ENCODE results near the gene SULT1B1.

SULT1B1 gene

DNA sequence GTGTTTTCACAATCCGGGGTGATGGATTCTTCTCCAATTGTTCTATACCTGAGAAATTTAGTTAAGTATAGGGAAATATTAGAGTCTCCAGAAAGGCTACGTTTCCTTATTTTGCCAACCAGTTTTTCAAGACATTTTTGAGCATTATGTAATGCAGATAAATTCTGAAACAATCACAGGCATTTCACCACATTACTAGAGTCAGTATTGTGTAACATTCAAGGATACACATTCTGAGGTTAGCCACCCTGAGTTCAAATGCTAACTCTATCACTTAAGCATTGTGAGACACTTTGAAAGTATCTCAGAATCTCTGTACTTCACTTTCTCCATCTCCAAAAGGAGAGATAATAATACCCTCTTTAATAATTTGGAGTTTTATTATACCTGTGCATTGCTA is 10.6 kb downstream of the SULT1B1 start:
- no peak for DNase-seq (ENCODE audit: low spot score)

DNA sequence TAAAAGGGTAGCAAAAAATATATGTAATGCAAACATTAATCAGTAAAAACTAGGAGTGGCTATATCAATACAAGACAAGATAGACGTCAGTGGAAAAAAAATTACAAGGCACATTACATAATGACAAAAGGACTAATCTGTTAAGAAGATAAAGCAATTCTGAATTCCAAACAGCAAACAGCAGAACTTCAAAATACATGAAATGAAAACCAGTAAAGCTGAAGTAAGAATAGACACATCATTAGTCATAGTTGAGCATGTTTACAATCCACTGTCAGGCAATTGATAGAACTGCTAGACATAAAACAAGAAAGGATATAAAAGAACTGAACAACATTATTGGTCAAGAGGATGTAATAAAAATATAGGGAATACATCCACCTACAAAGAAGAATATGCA is 12.2 kb downstream of the SULT1B1 start:
- DNase-seq (ENCODE audit: low spot score) = no peak

DNA sequence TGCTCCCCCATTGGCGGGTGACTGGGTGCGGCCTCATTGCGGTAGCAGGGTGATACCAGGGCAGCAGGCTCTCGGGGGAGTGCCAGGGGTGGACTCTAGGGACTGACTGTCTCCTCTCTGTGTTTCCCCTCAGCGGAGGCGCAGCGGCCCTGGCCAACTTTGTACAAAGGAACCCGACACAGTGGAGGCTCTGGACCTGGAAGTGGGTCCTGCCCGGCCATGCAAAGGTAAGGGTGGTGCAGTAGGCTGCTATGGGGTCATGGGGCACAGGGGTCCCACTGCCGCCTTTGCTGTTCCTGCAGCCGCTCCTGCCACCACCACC is 16.3 kb downstream of the SULT1B1 start:
- no peak for DNase-seq (ENCODE audit: low spot score)

DNA sequence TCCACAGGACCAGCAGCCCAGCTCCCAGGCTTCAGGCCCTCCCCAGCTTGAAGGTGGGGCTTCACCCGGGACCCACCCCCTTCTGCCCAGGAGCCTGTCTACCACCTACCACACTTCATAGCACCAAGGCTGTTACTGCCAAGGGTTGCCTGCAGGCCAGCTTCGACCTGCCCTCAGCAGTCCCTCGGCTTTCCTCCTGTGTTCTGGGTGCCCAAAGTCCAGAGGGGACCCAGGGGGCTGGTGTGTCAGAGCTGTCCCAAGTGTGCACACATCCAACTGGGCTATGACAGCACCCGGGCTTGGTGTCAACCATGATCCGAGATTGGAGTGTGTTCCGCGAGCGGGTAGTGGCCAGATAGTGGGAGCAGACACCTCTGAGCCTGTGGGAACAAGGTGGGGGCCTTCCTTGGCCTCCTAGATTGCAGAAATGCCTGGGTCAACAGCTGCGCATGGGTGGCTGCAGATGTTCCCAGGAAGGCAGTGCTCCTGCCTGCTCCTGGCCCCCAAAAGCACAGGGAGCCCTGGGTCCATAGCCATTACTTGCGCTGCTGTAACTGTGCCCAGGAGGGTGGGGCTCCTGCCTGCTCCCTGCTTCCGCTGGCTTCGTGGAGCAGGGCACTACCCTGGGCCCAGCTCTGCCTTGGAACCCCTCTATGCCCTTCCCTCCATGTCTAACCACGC is 16.8 kb downstream of the SULT1B1 start:
- DNase-seq (ENCODE audit: low spot score) = no peak

DNA sequence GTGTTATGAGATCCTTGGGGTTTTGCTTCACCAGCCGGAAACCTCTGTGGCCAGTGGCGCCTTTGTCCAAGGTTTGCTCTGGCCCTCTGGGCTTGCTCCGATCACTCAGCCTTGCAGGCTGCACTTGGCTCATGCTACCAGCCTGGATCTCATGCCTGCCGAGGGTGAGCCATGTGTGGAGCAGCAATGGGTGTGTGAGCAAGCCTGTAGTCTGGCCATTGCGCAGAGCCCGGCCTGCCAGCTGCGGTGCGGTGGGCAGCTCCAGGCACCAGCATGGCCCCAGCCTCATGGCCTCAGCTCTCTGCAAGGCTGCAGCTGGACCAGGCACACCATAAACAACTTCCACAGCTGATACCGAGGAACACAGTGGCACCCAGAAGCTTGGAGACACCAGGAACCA is 17.8 kb downstream of the SULT1B1 start:
- no peak for DNase-seq (ENCODE audit: low spot score)

DNA sequence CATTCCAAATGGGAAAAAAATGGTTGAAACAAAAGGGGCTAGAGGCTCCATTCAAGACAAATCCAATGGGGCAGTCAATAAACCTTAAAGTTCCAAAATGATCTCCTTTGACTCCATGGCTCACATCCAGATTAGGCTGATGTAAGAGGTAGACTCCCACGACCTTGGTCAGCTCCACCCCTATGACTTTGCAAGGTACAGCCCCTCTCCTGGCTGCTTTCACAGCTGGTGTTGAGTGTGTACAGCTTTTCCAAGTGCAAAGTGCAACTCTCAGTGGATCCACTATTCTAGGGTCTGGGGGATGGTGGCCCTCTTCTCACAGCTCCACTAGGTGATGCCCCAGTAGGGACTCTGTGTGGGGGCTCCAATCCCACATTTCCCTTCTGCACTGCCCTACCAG is 21.5 kb downstream of the SULT1B1 start:
- no peak for DNase-seq (ENCODE audit: low spot score)

DNA sequence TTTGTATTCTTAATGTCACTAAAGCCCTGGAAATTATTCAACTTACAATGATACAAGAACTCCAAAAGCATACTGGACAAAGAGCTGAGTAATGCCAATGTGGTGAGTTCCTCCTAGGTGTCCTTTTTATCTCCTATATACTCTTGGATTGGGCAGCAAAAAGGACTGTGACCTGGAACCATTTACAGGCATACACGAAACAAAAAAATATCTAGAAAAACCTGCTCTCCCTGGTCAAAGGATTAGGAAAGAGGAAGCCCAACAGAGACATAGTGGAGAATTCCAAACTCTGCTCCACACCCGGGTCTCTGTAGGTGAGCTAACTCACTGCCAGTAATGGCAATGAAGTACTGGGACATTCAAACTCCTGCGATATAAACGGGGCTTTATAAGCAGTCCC is 25.3 kb downstream of the SULT1B1 start:
- DNase-seq (ENCODE audit: low spot score) = no peak

DNA sequence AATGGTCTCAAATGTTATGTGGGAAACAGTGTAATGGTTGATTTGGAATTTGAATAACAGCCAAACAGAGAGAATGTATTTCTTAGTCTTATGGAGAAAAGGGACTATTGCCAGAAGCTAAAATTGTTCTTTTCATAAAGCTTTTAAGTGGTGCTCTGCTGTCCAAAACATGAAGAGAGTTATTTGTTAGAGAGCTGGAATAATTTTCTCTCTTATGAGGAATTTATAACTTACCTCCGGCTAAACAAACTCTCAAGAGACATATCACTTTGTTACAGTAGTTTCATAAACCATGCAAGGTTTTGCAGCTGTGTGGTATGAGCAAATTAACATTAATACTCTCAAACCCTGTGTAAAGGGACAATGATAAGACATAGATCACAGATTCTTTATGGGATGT is 28.6 kb downstream of the SULT1B1 start:
- no peak for DNase-seq (ENCODE audit: low spot score)

DNA sequence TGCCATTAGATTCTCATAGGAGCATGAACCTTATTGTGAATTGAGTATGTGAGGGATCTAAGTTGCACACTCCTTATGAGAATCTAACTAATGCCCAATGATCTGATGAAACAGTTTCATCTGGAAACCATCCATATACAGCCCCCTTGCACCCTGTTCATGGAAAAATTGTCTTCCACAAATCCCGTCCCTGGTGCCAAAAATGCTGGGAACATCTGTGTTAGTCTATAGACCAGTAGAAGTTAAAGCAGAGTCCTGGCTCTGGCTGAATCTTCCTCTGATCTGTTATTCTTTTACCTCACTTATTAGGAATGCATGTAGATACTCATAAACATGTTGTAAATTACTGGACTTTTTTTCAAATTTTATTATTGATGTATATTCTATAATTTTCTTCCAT is 29.2 kb downstream of the SULT1B1 start:
- no peak for DNase-seq (ENCODE audit: low spot score)

DNA sequence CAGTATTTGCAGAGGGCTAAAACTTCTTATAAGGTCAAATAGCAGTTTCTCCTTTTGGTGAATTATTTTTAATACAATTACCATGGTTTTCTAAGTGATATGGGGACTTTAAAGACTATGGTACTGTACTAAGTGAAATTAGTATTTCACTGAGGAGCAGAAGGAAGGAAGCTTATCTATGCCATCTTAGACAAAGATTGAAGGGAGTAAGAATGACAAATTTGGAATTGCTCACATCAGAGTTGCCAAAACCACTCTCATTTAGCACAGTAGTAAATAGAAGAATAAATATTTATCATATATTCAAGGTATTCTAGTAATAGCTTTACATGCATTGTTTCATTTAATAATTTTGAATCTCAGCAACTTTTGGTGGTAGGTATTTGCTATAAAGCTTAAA is 30.4 kb downstream of the SULT1B1 start:
- DNase-seq (ENCODE audit: low spot score) = no peak

DNA sequence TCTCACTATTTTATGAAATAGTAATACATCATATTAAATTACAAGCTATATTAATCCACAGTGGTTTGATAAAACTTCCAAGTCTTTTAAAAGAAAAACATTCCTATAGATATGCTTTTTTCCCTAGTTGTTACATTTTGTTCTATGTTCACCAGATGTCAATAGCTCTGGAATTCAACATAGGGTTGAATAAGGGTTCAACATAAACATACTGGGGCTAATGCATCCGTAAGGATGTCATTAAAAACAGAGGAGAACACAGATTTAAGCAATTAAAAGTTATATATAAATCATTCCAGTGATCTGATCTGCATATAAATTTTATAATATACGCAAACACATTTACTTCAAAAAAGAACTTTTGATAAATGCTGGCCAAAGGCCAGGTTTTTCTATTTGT is 32.5 kb downstream of the SULT1B1 start:
- no peak for DNase-seq (ENCODE audit: low spot score)

DNA sequence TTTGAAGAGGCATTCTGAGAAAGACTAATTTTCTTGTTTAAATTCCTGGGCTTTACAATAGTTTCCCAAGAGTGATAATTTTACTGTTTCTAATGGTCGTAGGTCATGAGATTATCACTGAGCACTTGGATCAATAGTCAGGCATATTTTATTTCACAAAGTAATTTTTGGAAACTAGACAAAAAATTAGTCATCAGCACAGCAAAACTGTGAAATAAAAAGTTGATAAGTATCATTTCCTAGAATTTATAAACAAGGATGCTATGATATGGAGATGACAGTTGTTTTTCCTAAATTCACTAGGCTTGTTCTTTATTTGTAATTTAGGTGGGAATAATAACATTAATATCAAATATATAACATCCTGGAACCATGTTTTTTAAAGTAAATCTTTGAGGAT is 33.0 kb downstream of the SULT1B1 start:
- DNase-seq (ENCODE audit: low spot score) = no peak

DNA sequence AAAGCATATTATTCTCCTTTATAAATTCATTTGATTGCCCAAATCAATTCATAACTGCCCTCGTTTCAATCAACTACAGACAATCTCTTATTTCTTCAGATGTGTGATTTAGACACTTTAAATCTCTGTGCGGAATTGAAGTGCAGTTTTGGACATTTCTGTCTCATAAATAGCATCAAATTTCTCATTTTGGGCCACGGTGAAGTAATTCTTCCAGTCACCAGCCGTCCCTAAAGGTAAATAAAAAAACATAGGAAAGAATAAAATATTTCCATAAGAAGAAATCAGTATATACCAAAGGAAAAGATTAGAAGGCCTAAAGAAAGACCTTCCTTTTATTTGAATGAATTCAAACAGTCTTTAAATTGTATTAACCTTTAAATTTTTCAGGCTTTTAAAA is 33.4 kb downstream of the SULT1B1 start:
- DNase-seq (ENCODE audit: low spot score) = no peak

DNA sequence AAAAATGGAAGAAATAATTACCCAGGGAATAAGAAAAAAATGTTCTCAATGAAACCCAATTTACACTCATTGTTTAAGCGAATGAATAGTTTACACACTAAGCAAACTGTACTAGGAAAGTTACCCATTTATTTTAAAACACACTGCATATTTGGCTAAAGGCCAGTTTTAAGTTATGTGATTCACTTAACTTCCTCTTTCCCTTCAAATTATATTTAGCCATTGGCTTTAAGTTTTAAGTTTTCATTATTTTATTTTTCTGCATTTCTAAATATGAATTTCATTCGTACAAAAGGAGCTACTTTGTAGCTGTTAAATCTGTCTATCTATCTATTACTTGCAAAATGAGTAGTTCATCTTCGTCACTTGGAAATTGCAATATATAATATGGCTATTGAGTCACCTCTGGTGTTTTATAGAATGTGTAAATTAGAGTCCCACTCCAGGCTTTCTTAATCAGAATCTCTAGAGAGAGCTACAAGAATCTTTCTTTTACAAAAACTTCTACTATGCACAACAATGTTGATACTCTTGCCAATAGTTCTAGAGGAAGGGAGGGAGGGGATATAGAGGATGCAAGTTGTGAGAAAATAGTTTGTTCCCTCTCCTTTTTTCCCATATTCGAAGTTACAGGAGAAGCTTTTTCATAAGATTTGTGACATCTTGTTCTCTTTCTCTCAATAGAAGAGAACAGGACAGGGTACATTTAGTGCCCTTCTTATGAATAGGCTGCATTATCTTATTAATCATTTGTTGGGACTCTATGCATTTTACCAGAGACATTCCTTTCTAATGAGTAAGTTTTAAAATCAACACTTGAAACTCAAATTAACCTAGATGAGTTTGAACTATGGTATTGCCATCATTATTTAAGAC is 41.8 kb downstream of the SULT1B1 start:
- DNase-seq (ENCODE audit: low spot score) = no peak

DNA sequence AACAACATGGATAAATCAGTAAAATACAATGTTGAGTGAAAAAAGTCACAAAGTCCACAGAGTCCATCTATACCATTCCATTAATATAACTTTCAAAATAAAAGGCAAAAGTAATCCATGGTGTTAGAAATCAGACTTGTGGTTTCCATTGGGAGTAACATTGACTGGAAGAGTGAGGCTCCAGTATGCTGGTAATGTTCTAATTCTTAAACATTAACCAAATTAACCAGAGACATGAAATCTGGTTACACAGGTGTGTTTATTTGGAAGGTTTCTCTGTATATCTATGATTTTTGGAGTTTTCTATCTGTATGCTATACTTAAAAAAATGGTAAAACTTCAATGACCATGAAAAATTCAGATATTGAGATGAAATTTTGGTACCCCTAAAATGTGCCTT is 42.6 kb downstream of the SULT1B1 start:
- DNase-seq (ENCODE audit: low spot score) = no peak

DNA sequence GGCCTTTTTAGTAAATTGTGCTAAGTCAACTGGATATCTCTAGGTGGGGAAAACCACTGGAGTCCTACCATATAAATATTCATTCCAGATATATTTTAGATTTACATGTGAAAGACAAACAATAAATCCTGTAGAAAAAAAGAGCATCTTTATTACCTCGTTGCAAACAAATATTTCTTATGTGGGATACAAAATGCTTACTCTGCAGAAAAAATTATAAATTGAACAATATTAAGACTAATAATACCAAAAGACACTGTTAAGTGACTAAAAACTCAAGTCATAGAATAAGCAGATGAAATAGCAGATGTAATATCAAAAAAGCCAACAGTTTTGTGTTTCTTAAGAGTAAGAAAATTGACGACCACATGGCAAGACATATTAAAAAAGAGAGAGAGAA is 43.8 kb downstream of the SULT1B1 start:
- no peak for DNase-seq (ENCODE audit: low spot score)

DNA sequence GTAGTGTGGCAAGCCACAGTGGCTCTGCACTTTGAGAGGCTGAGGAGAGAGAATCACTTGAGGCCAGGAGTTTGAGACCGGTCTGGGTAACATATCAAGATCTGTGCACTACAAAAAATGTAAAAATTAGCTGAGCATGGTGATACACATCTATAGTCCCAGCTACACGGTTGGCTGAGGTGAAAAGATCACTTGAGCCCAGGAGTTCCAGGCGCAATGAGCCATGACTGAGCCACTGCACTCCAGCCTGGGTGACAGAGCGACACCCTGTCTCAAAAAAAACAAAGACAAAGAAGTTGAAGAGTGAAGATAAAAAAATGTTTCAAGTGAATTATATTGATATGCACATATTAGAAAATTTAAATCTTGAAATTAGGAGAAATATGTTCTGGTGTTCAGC is 46.3 kb downstream of the SULT1B1 start:
- DNase-seq (ENCODE audit: low spot score) = no peak

DNA sequence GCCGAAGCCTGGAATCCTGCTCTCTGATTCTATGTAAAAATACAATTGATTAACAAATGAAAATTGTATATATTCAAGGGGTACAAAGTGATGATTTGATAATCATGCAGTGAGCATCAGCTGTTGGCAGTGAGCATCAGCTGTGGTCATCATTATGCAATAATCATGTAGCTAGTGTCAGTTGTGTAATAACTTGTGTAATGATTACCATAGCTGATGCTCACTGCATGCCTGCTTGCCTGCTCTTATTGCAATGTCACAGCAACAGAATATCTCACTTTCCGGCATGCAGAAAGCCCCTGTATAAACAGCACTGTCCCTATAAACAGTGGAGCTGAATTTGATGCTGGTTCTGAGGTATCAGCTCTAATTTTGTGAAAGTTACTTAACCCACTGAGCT is 46.8 kb downstream of the SULT1B1 start:
- DNase-seq (ENCODE audit: low spot score) = no peak

DNA sequence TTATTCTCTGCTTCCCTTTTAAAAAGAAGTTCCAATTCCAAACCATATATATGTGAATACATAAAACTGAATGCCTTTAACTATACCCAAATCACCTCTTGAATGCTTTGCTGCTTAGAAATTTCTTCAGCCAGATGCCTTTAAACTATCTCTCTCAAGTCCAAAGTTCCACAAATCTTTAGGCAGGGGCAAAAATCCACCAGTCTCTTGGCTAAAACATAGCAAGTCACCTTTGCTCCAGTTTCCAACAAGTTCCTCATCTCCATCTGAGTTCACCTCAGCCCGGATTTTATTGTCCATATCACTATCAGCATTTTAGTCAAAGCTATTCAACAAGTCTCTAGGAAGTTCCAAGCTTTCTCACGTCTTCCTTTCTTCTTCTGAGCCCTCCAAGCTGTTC is 49.8 kb downstream of the SULT1B1 start:
- no peak for DNase-seq (ENCODE audit: low spot score)

DNA sequence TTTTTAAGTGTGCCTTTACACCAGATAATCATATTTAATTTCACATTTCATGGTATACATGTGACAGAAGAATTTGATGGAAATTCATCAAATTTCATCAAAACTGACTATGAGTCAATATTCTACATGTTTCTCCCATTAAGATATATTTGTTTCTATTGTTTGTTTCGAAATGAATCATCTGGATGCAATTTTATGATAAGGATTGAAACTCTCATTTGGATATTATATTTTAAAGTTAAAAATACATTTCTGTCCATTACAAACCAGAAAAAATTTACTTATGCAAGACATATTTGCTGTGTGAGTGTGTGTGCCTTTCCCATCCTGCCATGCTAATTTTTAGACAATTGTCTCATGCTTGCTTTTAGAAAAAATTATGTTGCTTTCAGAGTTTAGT is 52.2 kb downstream of the SULT1B1 start:
- DNase-seq (ENCODE audit: low spot score) = no peak

DNA sequence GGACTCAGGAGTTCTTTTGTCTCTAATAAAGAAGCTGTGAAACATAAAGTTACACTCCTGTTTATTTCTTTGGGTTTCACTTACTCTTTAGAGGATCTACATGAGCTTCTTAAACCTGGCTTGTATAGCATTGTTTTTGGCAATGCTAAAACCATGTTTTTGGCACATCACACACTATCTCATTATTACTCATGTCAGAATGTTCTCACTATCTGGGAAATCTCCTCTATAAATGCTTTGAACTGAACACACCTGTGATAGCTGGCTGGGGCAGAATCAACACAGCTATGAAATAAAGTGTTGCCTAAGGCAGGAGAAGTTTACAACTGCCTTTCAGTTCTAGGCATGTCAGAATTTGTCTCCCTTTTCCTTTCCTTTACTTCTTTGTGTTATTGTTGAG is 52.6 kb downstream of the SULT1B1 start:
- DNase-seq (ENCODE audit: low spot score) = no peak

DNA sequence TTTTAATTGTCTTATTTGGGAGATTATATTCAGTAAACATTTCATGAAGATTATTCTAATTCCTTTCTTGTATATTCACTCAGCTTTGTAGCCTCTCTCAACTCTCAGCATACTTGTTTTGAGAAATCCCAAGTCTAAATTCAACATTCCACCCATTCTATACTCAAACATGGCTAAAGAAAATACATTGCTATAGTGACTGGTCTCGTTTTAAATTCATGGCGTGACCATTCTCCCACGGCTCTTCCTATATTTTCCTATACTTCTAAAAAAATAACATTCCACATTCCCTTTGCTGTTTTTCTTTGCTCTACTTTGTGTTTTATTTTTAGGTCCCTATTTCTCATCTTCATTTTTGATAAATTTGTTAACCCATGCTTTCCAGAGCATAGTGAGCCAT is 58.2 kb downstream of the SULT1B1 start:
- no peak for DNase-seq (ENCODE audit: low spot score)

DNA sequence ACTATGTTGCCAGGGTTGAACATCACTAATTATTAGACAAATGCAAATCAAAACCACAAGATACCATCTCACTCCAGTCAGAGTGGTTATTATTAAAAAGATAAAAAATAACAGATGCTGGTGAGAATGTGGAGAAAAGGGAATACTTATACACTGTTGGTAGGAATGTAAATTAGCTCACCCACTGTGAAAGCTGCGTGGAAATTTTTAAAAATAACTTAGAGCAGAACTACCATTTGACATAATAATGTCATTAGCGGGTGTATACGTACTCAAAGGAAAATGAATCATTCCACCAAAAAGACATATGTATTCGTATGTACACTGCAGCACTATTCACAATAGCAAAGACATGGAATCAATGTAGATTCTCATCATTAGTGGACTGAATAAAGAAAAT is 58.7 kb downstream of the SULT1B1 start:
- no peak for DNase-seq (ENCODE audit: low spot score)

Measured in hematopoietic multipotent progenitor cell treated with erythropoietin and hydrocortisone succinate and interleukin-3 and kit ligand, for 15 days (in vitro differentiated cells).